Esophagus squamous epithelium (tissue), 5 donors: ENCODE data around the gene FZD2. TPM values are rescaled to one million over a fixed set of nuclear protein-coding genes. Genes with fewer than 3 reads are reported as not detected.
A peak's percentile ranks its signal among the peaks of the same experiment; 100 is the strongest.
"Not testable (repeated sequence)": the region's sequence is repeated elsewhere in the genome, so short reads cannot be mapped to it uniquely, and the experiment has no call there.

Experiments
- DNase-seq: peaks from one replicate; lab custom pipeline; 2025; lab: John Stamatoyannopoulos, UW
- H3K27ac ChIP-seq, 4 donors: fragments of 200-600 bp; sonication (generic); one replicate each; pipeline ENCODE4 v1.5.1; 2016 to 2019; ENCODE audit warnings: mild to moderate bottlenecking in 1 of 4
- H3K27me3 ChIP-seq, 4 donors: fragments of 200-600 bp; sonication (generic); 1 replicate in 3 of 4; 2 replicates in 1 of 4; pipeline versions ENCODE4 v1.5.1 to v1.6.0; 2017 to 2021; ENCODE audit warnings: antibody characterized with exemption in 1 of 4
- H3K36me3 ChIP-seq, 3 donors: fragments of 200-600 bp; sonication (generic); one replicate each; pipeline ENCODE4 v1.5.1; 2016 to 2019
- H3K4me1 ChIP-seq, 3 donors: fragments of 200-600 bp; sonication (generic); one replicate each; pipeline ENCODE4 v1.5.1; 2017 to 2019
- H3K4me3 ChIP-seq, 4 donors: fragments of 200-600 bp; sonication (generic); 1 replicate in 3 of 4; 2 replicates in 1 of 4; pipeline ENCODE4 v1.5.1; 2016 to 2019; ENCODE audit warnings: mild to moderate bottlenecking in 2 of 4, moderate library complexity in 1 of 4
- H3K9me3 ChIP-seq, 3 donors: fragments of 200-600 bp; sonication (generic); one replicate each; pipeline ENCODE4 v1.5.1; 2016 to 2019
- CTCF ChIP-seq, 6 experiments: fragments of 450-650 bp in 4 of 6; fragments of 200-600 bp in 2 of 6; sonication (generic) in 2 of 6; IDR thresholded peaks; one replicate each; pipeline ENCODE4 v1.5.1; 2016 to 2019; ENCODE audit warnings: antibody characterized with exemption in 6 of 6, mild to moderate bottlenecking in 4 of 6, moderate library complexity in 4 of 6
- POLR2A ChIP-seq, 4 donors: fragments of 450-650 bp; IDR thresholded peaks; one replicate each; pipeline ENCODE4 v1.6.1; 2017; ENCODE audit warnings: antibody characterized with exemption in 4 of 4, mild to moderate bottlenecking in 4 of 4, moderate library complexity in 3 of 4
- WGBS, 2 donors: methylation state at CpG; one replicate each; pipeline ENCODE4 v1.1.5; 2018; 5-methylcytosine and 5-hydroxymethylcytosine counted together
- intact Hi-C: fragments of 100-400 bp; cut with DNase I; formaldehyde crosslinking; loops from one replicate; pipeline ENCODE4 v1.15.0; 2022
- total RNA-seq, 4 donors: library from RNA; depleted of rRNA; stranded (reverse); fragments of >200 nt; gene quantifications; one replicate each; pipeline ENCODE4 v1.1.0, GENCODE V29; 2016
- donor health status: DM: yes; HTN: yes; CAD: no.

FZD2 gene
- 1 to 10 TPM in 2 of 4 donors, under 1 TPM in 1, not detected in 1; 0.26 to 1.5 (median 1.3) TPM for total RNA-seq

- Histone ChIP-seq H3K4me1 (peaks cover 6 to 41% (median 11%) of the 10 kb centered on the region in 3 donors), H3K9me3 (no peaks in the 10 kb centered on the region), H3K36me3 (no peaks in the 10 kb centered on the region), H3K4me3 (peak within 1 kb of the TSS; percentile 35 to 82 (median 56)), H3K27me3 (peaks cover 0 to 66% (median 0%) of the 10 kb centered on the region in 4 donors), H3K27ac (peak within 1 kb of the TSS; percentile 46 to 85 (median 77))
- TF ChIP-seq CTCF (IDR thresholded peaks at IDR 0.05) (no peak), POLR2A (IDR thresholded peaks at IDR 0.05) (peak in 1 of 4 donors; percentile 26)
- 0% methylated on average over 26 to 38 of the region's 49 CpGs for WGBS, 2 donors
- intact Hi-C loops, result no loop called here
- DNase-seq, result peak; percentile 39
Measured at GRCh38 chr17:44556832-44557606, at the start of gene FZD2. Gene FZD2, plus strand, starts transcription at chr17:44557484. Its CDS starts 205 bp downstream, at chr17:44557689.

GRCh38 chr17:44511241-44512134 lies 45.8 kb upstream of the FZD2 start:
- H3K9me3 ChIP-seq, H3K4me3 ChIP-seq, intact Hi-C loops, H3K4me1 ChIP-seq, DNase-seq, H3K36me3 ChIP-seq, H3K27ac ChIP-seq: not testable (repeated sequence)
- 39 to 51% methylated on average over 14 of the region's 14 CpGs for WGBS, 2 donors
- H3K27me3 ChIP-seq, result peaks cover 0 to 32% (median 0%) of the 10 kb centered on the region in 4 donors

- Histone ChIP-seq H3K27ac (no peak overlapping the region), H3K36me3 (no peaks in the 10 kb centered on the region), H3K9me3 (no peaks in the 10 kb centered on the region), H3K27me3 (peaks cover 0 to 37% (median 0%) of the 10 kb centered on the region in 4 donors), H3K4me3 (no peak overlapping the region), H3K4me1 (no peaks in the 10 kb centered on the region)
- no peak for DNase-seq
- 24 to 45% methylated on average over 3 of the region's 3 CpGs for WGBS, 2 donors
- no peak for TF ChIP-seq CTCF (IDR thresholded peaks at IDR 0.05)
- no peak for TF ChIP-seq POLR2A (IDR thresholded peaks at IDR 0.05)
- intact Hi-C loops, result no loop called here
Measured at GRCh38 chr17:44518032-44518431, 39.3 kb upstream of the FZD2 start.

- intact Hi-C loops, result no loop called here
- TF ChIP-seq CTCF (IDR thresholded peaks at IDR 0.05) (peak in 5 of 6 experiments; percentile 37 to 68 (median 58)), POLR2A (IDR thresholded peaks at IDR 0.05) (no peak)
- WGBS, 2 donors, result 64 to 68% methylated on average over 5 to 7 of the region's 14 CpGs
- no peak overlapping the region for H3K4me3 ChIP-seq
- no peak for DNase-seq
- H3K9me3 ChIP-seq, result no peaks in the 10 kb centered on the region
- H3K4me1 ChIP-seq, result peaks cover 0 to 4% (median 0%) of the 10 kb centered on the region in 3 donors
- no peaks in the 10 kb centered on the region for H3K36me3 ChIP-seq
- H3K27me3 ChIP-seq, result peaks cover 0 to 33% (median 0%) of the 10 kb centered on the region in 4 donors
- H3K27ac ChIP-seq, result no peak overlapping the region
Measured at GRCh38 chr17:44522883-44523671, 34.2 kb upstream of the FZD2 start.

- no peak for TF ChIP-seq CTCF (IDR thresholded peaks at IDR 0.05)
- no peak for TF ChIP-seq POLR2A (IDR thresholded peaks at IDR 0.05)
- Histone ChIP-seq H3K27me3 (peaks cover 0 to 28% (median 0%) of the 10 kb centered on the region in 4 donors), H3K4me1 (peaks cover 0 to 4% (median 0%) of the 10 kb centered on the region in 3 donors), H3K27ac (no peak overlapping the region), H3K36me3 (no peaks in the 10 kb centered on the region), H3K4me3 (no peak overlapping the region), H3K9me3 (no peaks in the 10 kb centered on the region)
- DNase-seq, result no peak
- intact Hi-C loops, result no loop called here
- 60 to 82% methylated on average over 2 to 3 of the region's 3 CpGs for WGBS, 2 donors
Measured at GRCh38 chr17:44523672-44523972, 33.7 kb upstream of the FZD2 start.
